ENCODE data around the gene CLIC1. TPM values are rescaled to one million over a fixed set of nuclear protein-coding genes. Genes with fewer than 3 reads are reported as not detected.

Gene CLIC1
- total and polyA plus RNA-seq, 10 of the 15 experiments (the other 5 are each of a cell fraction or from before 2014, with no cell fraction given): 446 to 1,266 (median 636) TPM

GRCh38 chr6:31729515-31729978 lies 6.8 kb downstream of the CLIC1 start (continued):
- no peak for TF ChIP-seq LARP7 (IDR thresholded peaks at IDR 0.05)
- no peak for TF ChIP-seq POLR2AphosphoS5 (IDR thresholded peaks at IDR 0.05; ENCODE audit: low read length)
- no peak for TF ChIP-seq PAX5 (IDR thresholded peaks at IDR 0.05; ENCODE audit: borderline replicate concordance, low read depth, low read length)
- TF ChIP-seq, protein P1, sequence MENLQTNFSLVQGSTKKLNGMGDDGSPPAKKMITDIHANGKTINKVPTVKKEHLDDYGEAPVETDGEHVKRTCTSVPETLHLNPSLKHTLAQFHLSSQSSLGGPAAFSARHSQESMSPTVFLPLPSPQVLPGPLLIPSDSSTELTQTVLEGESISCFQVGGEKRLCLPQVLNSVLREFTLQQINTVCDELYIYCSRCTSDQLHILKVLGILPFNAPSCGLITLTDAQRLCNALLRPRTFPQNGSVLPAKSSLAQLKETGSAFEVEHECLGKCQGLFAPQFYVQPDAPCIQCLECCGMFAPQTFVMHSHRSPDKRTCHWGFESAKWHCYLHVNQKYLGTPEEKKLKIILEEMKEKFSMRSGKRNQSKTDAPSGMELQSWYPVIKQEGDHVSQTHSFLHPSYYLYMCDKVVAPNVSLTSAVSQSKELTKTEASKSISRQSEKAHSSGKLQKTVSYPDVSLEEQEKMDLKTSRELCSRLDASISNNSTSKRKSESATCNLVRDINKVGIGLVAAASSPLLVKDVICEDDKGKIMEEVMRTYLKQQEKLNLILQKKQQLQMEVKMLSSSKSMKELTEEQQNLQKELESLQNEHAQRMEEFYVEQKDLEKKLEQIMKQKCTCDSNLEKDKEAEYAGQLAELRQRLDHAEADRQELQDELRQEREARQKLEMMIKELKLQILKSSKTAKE (IDR thresholded peaks at IDR 0.05; ENCODE audit: low read depth, poor library complexity, severe bottlenecking): no peak
- no peak for TF ChIP-seq CBX3 (IDR thresholded peaks at IDR 0.05; ENCODE audit: borderline replicate concordance, low read depth)
- TF ChIP-seq, protein P2, sequence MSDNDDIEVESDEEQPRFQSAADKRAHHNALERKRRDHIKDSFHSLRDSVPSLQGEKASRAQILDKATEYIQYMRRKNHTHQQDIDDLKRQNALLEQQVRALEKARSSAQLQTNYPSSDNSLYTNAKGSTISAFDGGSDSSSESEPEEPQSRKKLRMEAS (IDR thresholded peaks at IDR 0.05; ENCODE audit: low read depth, low read length): no peak
- TF ChIP-seq CHD4 (IDR thresholded peaks at IDR 0.05): no peak
- TF ChIP-seq SUPT20H (IDR thresholded peaks at IDR 0.05; ENCODE audit: borderline replicate concordance, control insufficient read depth, low read depth, low read length): no peak
- no peak for TF ChIP-seq IRF5 (IDR thresholded peaks at IDR 0.05; ENCODE audit: borderline replicate concordance)
- no peak for TF ChIP-seq MEF2A (IDR thresholded peaks at IDR 0.05; ENCODE audit: insufficient read depth, low read depth, low read length)
- TF ChIP-seq PBX3 (IDR thresholded peaks at IDR 0.05; ENCODE audit: insufficient replicate concordance, low read depth, low read length): no peak
- TF ChIP-seq KDM1A (IDR thresholded peaks at IDR 0.05; ENCODE audit: borderline replicate concordance): no peak
- TF ChIP-seq BRCA1 (IDR thresholded peaks at IDR 0.05; ENCODE audit: low read depth, low read length): no peak
- TF ChIP-seq CBFB (IDR thresholded peaks at IDR 0.05; ENCODE audit: low read depth): no peak
- TF ChIP-seq NFYB (IDR thresholded peaks at IDR 0.05; ENCODE audit: insufficient read depth, low read depth, low read length): no peak
- no peak for TF ChIP-seq ETV6 (conservative IDR thresholded peaks at IDR 0.05 in 1 of 2, IDR thresholded peaks at IDR 0.05 in 1 of 2; ENCODE audit: borderline replicate concordance in 1 of 2, low read depth in 1 of 2)
- no peak for TF ChIP-seq E4F1 (IDR thresholded peaks at IDR 0.05; ENCODE audit: borderline replicate concordance, partially characterized antibody)
- TF ChIP-seq ZNF592 (IDR thresholded peaks at IDR 0.05): no peak

All from GM12878 (cell line).